Measurements from ENCODE around the gene CGNL1.

DNA sequence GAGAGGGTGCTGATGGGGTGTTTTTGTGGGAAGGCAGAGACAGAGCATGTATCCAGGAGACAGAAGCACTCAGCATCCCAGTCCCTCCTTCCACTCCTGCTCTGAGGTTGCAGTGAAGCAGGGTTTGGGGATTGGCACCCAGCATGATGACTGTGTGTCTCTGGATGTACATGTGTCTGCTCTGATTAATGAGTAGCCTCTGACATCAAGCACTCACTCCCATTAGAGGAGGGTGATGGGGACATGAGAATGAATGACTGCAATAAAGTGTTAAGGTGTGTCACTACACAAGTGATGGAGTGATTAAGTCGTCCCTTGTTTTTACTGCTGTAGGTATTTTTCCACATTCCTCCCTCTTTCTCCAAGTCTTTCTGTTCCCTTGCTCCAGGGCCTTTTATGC lies 205.8 kb downstream of the CGNL1 start:
- no peak for TF ChIP-seq CTCF (conservative IDR thresholded peaks at IDR 0.05)
- TF ChIP-seq EZH2 (IDR thresholded peaks at IDR 0.05; ENCODE audit: low read depth): no peak
